ENCODE measurements around the gene TDRD6.
"Not testable (repeated sequence)": the region's sequence is repeated elsewhere in the genome, so short reads cannot be mapped to it uniquely, and the experiment has no call there.

The TDRD6 gene

GRCh38 chr6:46744159-46744725 is 56.6 kb downstream of the TDRD6 start:
- DNase-seq: not testable (repeated sequence)

- DNase-seq: no peak
Measured at GRCh38 chr6:46745973-46746372, 58.3 kb downstream of the TDRD6 start.

GRCh38 chr6:46746696-46747095 is 59.0 kb downstream of the TDRD6 start, which contains the start of gene ANKRD66:
Gene ANKRD66, plus strand, starts transcription at chr6:46746933. Its CDS starts 5,016 bp downstream, at chr6:46751949.
- DNase-seq: no peak

- DNase-seq: no peak
Measured at GRCh38 chr6:46748940-46749503, 61.3 kb downstream of the TDRD6 start.

GRCh38 chr6:46749731-46750130 is 62.0 kb downstream of the TDRD6 start:
- no peak for DNase-seq

GRCh38 chr6:46751658-46752057 is 64.0 kb downstream of the TDRD6 start:
- no peak for DNase-seq
